RWPE2 (cell line): ENCODE measurements around the gene COQ9.

Source experiments
- ATAC-seq: fragments of 200-7000 bp; cut with Tn5 transposase; 3 replicates; pipeline ENCODE4 v1.9.1; 2021; ENCODE audit warnings: low read depth
- DNase-seq: peaks from one replicate; pipeline ENCODE4 v3.0.0-alpha.2; 2020; ENCODE audit warnings: low spot score
- H3K27ac ChIP-seq: fragments of 450-650 bp; 2 replicates; pipeline ENCODE4 v1.5.1; 2017; ENCODE audit warnings: mild to moderate bottlenecking; ENCODE audit not compliant: poor library complexity, severe bottlenecking
- H3K27me3 ChIP-seq: fragments of 250-450 bp; sonication (Bioruptor Pico); 2 replicates; pipeline ENCODE4 v1.5.1; 2021; ENCODE audit warnings: mild to moderate bottlenecking, moderate library complexity; ENCODE audit not compliant: insufficient read depth, poor library complexity, severe bottlenecking
- H3K36me3 ChIP-seq: fragments of 250-450 bp; sonication (Bioruptor Pico); 2 replicates; pipeline ENCODE4 v1.5.1; 2020; ENCODE audit warnings: low read depth, mild to moderate bottlenecking, moderate library complexity
- H3K4me1 ChIP-seq: fragments of 250-450 bp; sonication (Bioruptor Pico); 2 replicates; pipeline ENCODE4 v1.5.1; 2021; ENCODE audit warnings: mild to moderate bottlenecking, moderate library complexity; ENCODE audit not compliant: insufficient read depth, poor library complexity, severe bottlenecking
- H3K4me3 ChIP-seq: fragments of 250-450 bp; sonication (Bioruptor Pico); 2 replicates; pipeline ENCODE4 v1.5.1; 2021; ENCODE audit warnings: mild to moderate bottlenecking, moderate library complexity; ENCODE audit not compliant: severe bottlenecking
- H3K9me3 ChIP-seq: fragments of 250-450 bp; sonication (Bioruptor Pico); 2 replicates; pipeline ENCODE4 v1.5.1; 2021; ENCODE audit warnings: mild to moderate bottlenecking, moderate library complexity; ENCODE audit not compliant: severe bottlenecking
- TF ChIP-seq, protein P1 (sequence below): fragments of 450-650 bp; IDR thresholded peaks from one replicate; pipeline ENCODE4 v1.5.1; 2017; ENCODE audit warnings: mild to moderate bottlenecking, moderate library complexity; ENCODE audit not compliant: poor library complexity, severe bottlenecking

Gene COQ9

DNA sequence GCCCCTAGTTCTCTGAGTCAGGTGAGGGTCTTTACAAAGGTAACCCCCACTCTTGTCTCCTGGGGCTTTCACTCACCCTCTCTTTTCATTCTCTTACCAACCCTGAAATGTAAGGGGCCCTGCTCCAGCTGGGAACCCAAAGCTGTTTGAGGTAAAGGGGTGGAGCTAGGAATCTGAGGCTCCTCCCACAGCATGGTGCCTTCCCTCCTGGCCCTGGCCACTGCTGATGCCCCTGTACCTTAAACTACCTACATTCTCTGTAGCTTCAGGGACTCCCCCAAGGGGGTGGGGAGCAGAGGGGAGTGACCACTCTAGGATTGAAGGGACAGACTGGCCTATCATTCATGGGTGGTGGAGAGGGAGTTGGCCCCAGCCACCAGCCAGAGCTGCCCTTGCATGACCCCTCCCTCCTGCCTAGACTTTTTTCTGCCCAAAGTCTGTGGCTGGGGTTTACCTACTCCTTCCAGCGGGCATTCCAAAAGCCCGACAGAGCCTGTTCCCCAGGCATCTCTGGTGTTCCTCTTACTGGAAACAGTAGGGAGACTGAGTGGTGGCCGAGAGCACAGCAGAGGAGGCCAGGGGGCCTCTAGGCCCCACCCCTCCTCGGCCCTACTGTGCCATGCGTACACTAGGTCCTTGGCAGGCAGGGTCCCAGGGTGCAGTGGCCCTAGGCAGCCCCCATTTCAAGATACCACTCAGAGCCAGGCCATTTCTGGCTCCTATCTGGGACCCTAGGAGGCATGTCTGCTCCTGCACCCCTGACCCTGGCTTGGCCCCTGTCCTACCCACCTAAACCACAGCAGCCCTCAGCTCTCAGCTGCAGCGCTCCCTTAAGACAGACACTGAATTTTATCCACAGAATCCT, 29.5 kb downstream of the COQ9 start:
- Histone ChIP-seq H3K27me3 (no peaks in the 10 kb centered on the region), H3K36me3 (peaks cover 12% of the 10 kb centered on the region; the same call in 1 of the 2 replicates), H3K27ac (no peak overlapping the region), H3K4me1 (no peaks in the 10 kb centered on the region), H3K4me3 (no peak overlapping the region), H3K9me3 (no peaks in the 10 kb centered on the region)
- TF ChIP-seq, protein P1, sequence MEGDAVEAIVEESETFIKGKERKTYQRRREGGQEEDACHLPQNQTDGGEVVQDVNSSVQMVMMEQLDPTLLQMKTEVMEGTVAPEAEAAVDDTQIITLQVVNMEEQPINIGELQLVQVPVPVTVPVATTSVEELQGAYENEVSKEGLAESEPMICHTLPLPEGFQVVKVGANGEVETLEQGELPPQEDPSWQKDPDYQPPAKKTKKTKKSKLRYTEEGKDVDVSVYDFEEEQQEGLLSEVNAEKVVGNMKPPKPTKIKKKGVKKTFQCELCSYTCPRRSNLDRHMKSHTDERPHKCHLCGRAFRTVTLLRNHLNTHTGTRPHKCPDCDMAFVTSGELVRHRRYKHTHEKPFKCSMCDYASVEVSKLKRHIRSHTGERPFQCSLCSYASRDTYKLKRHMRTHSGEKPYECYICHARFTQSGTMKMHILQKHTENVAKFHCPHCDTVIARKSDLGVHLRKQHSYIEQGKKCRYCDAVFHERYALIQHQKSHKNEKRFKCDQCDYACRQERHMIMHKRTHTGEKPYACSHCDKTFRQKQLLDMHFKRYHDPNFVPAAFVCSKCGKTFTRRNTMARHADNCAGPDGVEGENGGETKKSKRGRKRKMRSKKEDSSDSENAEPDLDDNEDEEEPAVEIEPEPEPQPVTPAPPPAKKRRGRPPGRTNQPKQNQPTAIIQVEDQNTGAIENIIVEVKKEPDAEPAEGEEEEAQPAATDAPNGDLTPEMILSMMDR: no peak
- ATAC-seq (no peak), DNase-seq (no peak)

DNA sequence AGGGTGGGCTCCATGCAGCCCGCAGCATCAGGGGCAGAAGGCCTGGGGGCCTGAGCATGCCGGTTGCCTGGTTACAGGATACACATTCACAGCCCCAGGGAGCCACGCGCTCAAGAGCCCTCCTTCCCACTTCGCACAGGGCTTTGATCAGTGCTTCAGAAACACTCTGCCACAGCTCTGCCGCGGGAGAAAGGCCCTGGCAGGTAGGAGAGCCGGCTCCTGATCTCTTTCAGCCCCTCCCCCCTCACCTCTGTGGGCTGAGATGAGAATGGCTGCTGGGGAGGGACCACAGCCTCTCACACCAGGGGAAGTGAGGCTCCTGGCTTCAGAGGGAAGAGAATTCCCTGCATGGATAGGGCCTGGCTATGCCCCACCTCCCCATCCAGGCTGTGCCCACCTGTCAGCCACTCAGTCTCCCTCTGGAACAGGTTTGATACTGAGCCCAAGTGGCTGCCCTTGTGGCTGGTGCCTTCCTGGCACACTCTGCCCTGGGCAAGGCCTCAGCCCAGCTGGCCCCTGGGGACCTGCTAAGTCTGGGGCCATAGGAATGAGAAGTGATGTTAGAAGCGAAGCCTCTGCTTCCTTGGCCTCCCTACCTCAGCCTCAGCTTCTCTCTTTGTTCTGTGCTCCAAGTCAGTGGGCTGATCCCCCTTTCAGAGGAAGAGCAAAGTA, 30.4 kb downstream of the COQ9 start:
- ATAC-seq (no peak), DNase-seq (no peak)
- Histone ChIP-seq H3K4me3 (no peak overlapping the region), H3K27ac (no peak overlapping the region), H3K9me3 (no peaks in the 10 kb centered on the region), H3K4me1 (no peaks in the 10 kb centered on the region), H3K36me3 (peaks cover 5% of the 10 kb centered on the region; the same call in 1 of the 2 replicates), H3K27me3 (no peaks in the 10 kb centered on the region)
- TF ChIP-seq, protein P1: no peak

DNA sequence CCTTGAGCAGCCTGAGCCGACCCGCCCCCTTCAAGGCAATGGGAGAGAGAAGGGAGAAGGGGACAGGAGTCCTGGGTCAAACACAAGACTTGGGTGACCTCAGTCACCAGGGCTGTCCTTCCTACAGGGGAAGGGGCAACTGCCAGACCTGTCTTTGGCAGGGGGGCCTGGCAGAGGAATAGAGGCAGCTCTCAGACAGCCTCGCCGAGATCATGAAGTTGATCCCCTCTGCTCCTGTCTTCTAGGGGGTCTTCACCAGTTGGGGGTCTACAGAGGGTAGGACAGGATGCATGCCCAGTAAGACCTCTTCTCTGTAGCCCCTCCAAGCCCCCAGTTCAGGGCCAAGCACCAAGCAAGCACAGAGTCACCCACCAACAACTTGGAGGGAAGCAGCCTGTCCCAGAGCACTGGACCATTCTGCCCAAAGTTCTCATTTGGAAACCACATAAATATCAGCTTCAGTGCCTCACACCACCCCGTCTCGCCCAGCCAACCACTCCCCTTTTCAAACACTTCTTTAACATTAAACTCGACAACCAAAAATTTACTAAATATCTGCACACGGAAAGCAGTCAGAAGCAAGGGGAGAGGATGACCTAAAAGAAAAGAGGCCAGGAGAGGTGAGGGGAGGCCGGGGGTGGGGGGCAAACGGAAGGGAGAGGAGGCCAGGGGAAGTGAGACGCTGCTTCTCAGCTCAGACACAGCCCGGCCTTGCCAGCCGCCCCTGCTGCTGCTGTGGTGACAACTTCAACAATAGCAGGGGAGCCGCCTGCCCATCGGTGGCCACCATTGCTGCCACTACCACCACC, 31.3 kb downstream of the COQ9 start:
- TF ChIP-seq, protein P1: no peak
- H3K36me3 ChIP-seq: peaks cover 4% of the 10 kb centered on the region; the same call in 1 of the 2 replicates
- H3K27ac ChIP-seq: no peak overlapping the region
- no peak for ATAC-seq
- H3K9me3 ChIP-seq: no peaks in the 10 kb centered on the region
- no peak overlapping the region for H3K4me3 ChIP-seq
- no peak for DNase-seq
- H3K4me1 ChIP-seq: no peaks in the 10 kb centered on the region
- no peaks in the 10 kb centered on the region for H3K27me3 ChIP-seq

DNA sequence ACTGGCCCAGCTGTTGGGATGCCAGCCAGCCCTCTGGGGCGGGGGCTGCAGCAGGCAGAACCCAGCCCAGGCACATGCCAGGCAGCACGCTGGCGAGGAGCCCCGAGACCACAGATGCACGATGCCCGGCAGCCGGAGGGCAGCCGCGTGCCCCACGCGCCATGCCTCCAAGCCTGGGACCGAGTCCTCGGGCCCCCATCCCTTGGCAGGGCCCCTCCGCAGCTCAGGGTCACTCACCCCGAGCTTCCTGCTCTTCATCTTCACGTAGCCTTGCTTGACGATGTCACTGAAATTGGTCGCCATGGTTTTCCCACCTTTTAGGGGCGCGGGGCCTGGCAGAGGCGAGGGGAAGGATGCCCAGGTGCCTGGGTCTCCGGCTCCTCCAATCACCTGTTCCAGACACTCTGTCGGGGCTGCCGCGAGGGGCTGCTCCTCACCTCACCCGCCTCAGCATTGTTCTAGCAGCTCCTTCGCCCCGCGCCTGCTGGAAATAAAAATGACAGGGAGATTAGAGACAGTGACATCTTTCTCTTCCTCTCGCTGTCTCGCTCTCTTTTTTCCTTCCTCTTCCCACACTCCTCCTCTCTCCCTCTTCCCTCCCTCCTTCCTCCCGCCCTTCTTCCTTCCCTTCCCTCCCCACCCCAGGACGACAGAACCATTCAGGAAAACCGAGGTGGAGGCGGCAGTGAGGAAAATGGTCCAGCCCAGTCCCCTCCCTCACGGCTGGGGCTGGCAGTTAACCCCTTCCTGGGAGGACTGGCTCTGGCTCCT, 32.1 kb downstream of the COQ9 start:
- no peak overlapping the region for H3K27ac ChIP-seq
- no peak for DNase-seq
- TF ChIP-seq, protein P1: no peak
- H3K4me3 ChIP-seq: no peak overlapping the region
- ATAC-seq: no peak
- H3K4me1 ChIP-seq: no peaks in the 10 kb centered on the region
- H3K27me3 ChIP-seq: no peaks in the 10 kb centered on the region
- H3K9me3 ChIP-seq: no peaks in the 10 kb centered on the region
- peaks cover under 1% of the 10 kb centered on the region; the same call in 1 of the 2 replicates for H3K36me3 ChIP-seq
